GM19324 (cell line): ENCODE results near the gene KCNC3.
"Not testable (repeated sequence)": the region's sequence is repeated elsewhere in the genome, so short reads cannot be mapped to it uniquely, and the experiment has no call there.

Experiments
- ATAC-seq: cut with Tn5 transposase; IDR thresholded peaks from one replicate; pipeline ENCODE4 v1.9.1; 2021; ENCODE audit warnings: mild to moderate bottlenecking, moderate library complexity; ENCODE audit not compliant: unreplicated experiment, low FRiP score

The KCNC3 gene

DNA sequence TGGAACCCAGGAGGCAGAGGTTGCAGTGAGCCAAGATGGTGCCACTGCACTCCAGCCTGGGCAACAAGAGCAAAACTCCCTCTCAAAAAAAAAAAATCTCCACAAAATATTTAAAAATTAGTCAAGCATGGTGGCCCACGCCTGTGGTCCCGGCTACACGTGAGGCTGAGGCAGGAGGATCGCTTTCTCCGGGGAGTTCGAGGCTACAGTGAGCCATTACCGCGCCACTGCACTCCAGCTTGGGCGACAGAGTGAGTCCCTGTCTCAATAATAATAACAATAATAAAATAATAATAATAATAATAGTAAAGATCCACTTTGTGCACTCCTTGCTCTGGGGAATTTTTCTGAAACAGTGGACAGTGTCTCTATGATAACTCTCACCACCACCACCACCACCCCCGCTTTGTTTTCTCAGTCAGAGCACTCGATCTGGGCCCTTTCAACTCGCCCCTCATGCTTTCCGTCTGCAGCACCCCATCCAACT lies 27.6 kb upstream of the KCNC3 start:
- ATAC-seq: no peak

- not testable (repeated sequence) for ATAC-seq
Observed at GRCh38 chr19:50353487-50353880, 24.3 kb upstream of the KCNC3 start.

DNA sequence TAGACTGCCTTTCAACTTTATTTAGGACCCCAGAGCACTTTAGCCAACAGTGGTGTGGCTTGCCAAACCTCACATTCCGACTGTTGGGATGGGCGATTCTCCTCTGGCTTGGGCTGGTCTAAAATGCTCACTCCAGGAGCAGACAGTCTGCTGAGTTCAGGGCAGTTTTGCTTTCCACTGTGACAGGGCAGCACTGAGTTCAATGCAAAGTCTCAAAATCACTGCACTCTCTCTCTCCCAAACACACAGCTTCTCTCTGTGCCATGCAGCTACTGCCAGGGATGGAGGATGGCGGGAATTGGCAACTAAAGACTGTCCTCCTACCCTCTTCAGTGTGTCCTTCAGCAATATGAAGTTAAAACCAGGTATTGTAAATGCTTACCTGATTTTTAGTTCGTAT lies 23.1 kb upstream of the KCNC3 start:
- no peak for ATAC-seq

- no peak for ATAC-seq
Observed at GRCh38 chr19:50349277-50350057, 20.3 kb upstream of the KCNC3 start.

GRCh38 chr19:50347089-50347581 lies 18.0 kb upstream of the KCNC3 start:
- not testable (repeated sequence) for ATAC-seq

DNA sequence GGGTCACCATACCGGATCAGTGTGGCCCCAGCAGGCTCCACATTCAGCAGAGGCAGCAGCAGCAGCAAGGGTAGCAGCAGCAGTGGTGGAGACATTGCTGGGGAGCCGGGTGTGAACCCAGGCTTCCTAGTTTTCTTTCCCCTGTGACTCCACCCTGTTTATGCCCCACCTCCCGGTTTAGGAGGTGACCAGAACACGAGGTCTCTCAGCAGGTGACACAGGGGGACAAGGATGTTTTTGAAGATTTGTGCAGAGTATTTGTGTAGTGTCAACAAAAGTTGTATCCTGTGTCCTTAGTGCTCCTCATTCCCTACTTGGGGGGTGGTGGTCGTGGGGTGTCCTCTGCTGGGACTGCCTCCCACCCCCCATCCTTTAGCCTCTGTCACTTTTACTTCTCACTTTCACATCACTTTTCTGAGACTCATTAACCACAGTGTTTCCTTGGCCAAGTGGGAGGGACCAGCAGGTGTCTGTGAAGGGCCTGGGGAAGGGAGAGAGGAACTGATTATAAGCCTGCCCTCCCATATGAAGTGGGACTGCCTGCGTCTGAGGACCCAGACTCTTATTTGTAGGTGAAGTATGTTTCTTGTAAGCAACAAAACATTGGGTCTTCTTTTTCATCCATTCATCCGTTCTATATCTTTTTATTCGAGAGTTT lies 15.6 kb upstream of the KCNC3 start:
- ATAC-seq: no peak

GRCh38 chr19:50341091-50341564 lies 12.0 kb upstream of the KCNC3 start:
- no peak for ATAC-seq

GRCh38 chr19:50340331-50340730 lies 11.2 kb upstream of the KCNC3 start:
- no peak for ATAC-seq

GRCh38 chr19:50337031-50337430 lies 7.9 kb upstream of the KCNC3 start:
- ATAC-seq: not testable (repeated sequence)

GRCh38 chr19:50334741-50335421 lies 5.7 kb upstream of the KCNC3 start:
- ATAC-seq: no peak

DNA sequence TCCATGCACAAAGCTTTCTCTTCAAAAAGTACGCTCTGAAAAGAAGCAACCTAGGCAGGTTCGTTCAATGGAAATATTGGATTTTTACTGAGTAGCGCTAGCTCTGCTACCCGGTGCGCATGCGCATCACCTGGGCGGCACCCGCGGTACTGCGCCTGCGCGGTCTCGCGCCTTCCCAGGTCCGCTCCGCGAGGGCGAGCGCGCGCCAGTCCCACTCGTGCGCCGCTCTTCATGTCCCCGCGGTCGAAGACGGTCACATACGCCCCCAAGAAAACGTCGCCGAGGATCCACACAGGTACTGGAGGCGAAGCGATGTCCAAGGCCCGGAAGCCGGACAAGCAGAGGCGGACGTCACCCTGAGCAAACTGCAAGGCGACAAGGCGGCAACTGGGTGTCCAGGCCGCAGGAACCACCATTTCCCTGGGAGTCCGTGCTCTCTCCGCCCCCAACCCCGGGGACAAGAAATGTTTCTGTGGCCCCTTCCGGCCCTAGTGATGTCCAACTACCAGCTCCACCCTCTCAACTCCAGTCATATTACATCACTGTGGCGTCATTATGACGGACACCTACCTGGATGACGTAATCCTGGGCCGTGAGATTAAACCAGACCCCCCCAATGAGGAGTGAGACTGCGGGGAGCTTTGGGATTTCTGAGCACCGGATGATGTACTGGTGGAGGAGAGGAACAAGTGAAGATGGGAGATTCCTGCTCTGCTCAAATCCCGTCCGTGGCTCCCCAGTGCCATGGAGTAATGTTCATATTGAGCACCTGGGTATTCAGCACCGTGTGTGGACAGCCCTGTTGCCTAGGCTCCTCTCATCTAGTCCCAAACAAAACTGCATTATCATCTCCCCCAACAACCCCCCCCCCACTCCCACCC lies 4.8 kb upstream of the KCNC3 start:
- peak; percentile 42 for ATAC-seq

DNA sequence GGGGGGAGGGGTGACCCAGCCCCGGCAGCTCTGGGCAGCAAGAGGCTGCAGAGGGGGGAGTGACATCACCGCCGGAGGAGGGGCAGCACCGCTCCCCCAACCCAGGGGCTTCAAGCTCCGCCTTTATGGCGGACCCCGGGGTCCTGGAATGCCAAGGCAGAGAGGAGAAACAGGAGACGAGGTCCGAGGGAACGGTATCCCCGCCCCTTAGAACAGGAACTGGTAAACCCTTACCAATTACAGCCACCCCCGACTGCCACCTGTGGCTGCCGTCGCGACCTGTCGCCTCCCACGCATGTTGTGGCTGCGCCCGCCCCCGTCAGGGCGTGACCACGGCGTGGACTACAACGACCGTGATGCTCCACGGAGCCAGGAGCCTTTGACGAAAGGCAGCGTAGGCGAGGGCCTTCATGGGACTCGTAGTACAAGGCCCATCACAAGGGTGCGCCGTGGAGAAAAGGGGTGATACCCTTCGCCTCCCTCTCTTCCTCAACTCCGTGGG lies 4.1 kb upstream of the KCNC3 start:
- peak; percentile 55 for ATAC-seq

GRCh38 chr19:50332244-50333038 lies 3.3 kb upstream of the KCNC3 start:
- no peak for ATAC-seq

GRCh38 chr19:50331994-50332243 lies 2.7 kb upstream of the KCNC3 start:
- ATAC-seq: no peak

GRCh38 chr19:50331221-50331993 lies 2.2 kb upstream of the KCNC3 start:
- no peak for ATAC-seq

DNA sequence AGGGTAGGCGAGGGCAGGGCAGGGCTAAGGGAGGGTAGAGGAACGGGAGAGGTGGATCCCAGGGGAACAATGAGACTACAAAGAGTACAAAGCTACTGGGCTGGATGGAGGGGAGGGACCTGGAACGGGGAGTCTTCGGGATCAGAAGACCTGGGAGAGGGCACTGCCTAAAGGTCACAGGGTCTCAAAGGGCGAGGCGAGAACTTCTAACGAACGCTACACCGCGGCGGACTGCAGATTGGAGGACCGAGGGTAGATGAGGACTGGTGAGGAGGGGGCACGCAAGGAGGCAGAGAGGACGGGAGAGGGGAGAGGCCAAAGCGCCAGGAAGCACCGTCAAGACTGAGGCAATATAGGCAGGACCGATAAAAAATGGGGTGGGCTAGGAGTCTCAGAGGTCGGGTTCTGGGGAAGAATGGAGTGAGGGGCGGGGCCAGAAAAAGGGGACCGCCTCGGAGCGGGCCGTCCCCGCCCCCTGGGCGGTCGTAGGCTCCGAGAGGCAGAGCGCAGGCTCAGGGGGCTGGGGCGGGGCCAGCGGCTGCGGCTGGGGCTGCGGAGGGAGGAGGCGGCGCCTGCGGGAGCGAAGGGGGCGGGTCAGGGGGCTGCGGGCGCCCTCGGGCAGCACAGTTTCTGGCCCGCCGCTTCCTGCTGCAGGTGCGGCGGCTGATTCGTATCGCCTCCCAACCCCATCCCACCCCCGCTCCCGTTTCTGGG lies 1.3 kb upstream of the KCNC3 start:
- ATAC-seq: no peak

GRCh38 chr19:50329926-50330294 lies 733 bp upstream of the KCNC3 start:
- ATAC-seq: not testable (repeated sequence)

GRCh38 chr19:50328873-50329145 lies 368 bp downstream of the KCNC3 start:
- peak; percentile 15 for ATAC-seq
